Measurements from ENCODE around the gene MRPS23.

Gene MRPS23

GRCh38 chr17:57862694-57863667 lies 13.1 kb upstream of the MRPS23 start:
- no peak overlapping the region for H3K9ac ChIP-seq (ENCODE audit: low read length)
- no peaks in the 10 kb centered on the region for H3K27me3 ChIP-seq (ENCODE audit: low read length)
- no peak overlapping the region for H3K4me3 ChIP-seq (ENCODE audit: insufficient read depth, low read length, poor library complexity, severe bottlenecking)
- no peaks in the 10 kb centered on the region for H4K20me1 ChIP-seq (ENCODE audit: low read depth, low read length)
- H3K79me2 ChIP-seq (ENCODE audit: insufficient read depth, low read length) = no peaks in the 10 kb centered on the region
- H3K9me3 ChIP-seq (ENCODE audit: insufficient read depth, low read length) = no peaks in the 10 kb centered on the region
- no peak overlapping the region for H3K4me2 ChIP-seq (ENCODE audit: low read depth, low read length, poor library complexity, severe bottlenecking)
- H2AFZ ChIP-seq (ENCODE audit: low read depth, low read length, severe bottlenecking) = no peak overlapping the region
- H3K27ac ChIP-seq (ENCODE audit: low read depth, low read length) = no peak overlapping the region
- no peaks in the 10 kb centered on the region for H3K36me3 ChIP-seq (ENCODE audit: low read length)
- H3F3A ChIP-seq (ENCODE audit: insufficient read depth) = no peaks in the 10 kb centered on the region
- H3K9me2 ChIP-seq (replicated peaks; ENCODE audit: insufficient read depth, low read length) = no peaks in the 10 kb centered on the region
- TF ChIP-seq CTCF (IDR thresholded peaks at IDR 0.05; ENCODE audit: insufficient read depth, low read length, poor library complexity, severe bottlenecking) (no peak), EZH2phosphoT487 (conservative IDR thresholded peaks at IDR 0.05; ENCODE audit: low read length) (no peak)

GRCh38 chr17:57861790-57862693 lies 12.2 kb upstream of the MRPS23 start:
- no peak overlapping the region for H2AFZ ChIP-seq (ENCODE audit: low read depth, low read length, severe bottlenecking)
- no peaks in the 10 kb centered on the region for H3K9me2 ChIP-seq (replicated peaks; ENCODE audit: insufficient read depth, low read length)
- H3F3A ChIP-seq (ENCODE audit: insufficient read depth) = no peaks in the 10 kb centered on the region
- no peaks in the 10 kb centered on the region for H3K27me3 ChIP-seq (ENCODE audit: low read length)
- no peak overlapping the region for H3K27ac ChIP-seq (ENCODE audit: low read depth, low read length)
- H4K20me1 ChIP-seq (ENCODE audit: low read depth, low read length) = no peaks in the 10 kb centered on the region
- no peak overlapping the region for H3K4me3 ChIP-seq (ENCODE audit: insufficient read depth, low read length, poor library complexity, severe bottlenecking)
- H3K4me2 ChIP-seq (ENCODE audit: low read depth, low read length, poor library complexity, severe bottlenecking) = no peak overlapping the region
- no peaks in the 10 kb centered on the region for H3K36me3 ChIP-seq (ENCODE audit: low read length)
- no peaks in the 10 kb centered on the region for H3K9me3 ChIP-seq (ENCODE audit: insufficient read depth, low read length)
- TF ChIP-seq EZH2phosphoT487 (conservative IDR thresholded peaks at IDR 0.05; ENCODE audit: low read length) (no peak), CTCF (IDR thresholded peaks at IDR 0.05; ENCODE audit: insufficient read depth, low read length, poor library complexity, severe bottlenecking) (no peak)
- no peaks in the 10 kb centered on the region for H3K79me2 ChIP-seq (ENCODE audit: insufficient read depth, low read length)
- no peak overlapping the region for H3K9ac ChIP-seq (ENCODE audit: low read length)

- H3K27ac ChIP-seq (ENCODE audit: low read depth, low read length) = no peak overlapping the region
- no peaks in the 10 kb centered on the region for H3K27me3 ChIP-seq (ENCODE audit: low read length)
- H3K4me3 ChIP-seq (ENCODE audit: insufficient read depth, low read length, poor library complexity, severe bottlenecking) = no peak overlapping the region
- no peaks in the 10 kb centered on the region for H3K79me2 ChIP-seq (ENCODE audit: insufficient read depth, low read length)
- TF ChIP-seq CTCF (IDR thresholded peaks at IDR 0.05; ENCODE audit: insufficient read depth, low read length, poor library complexity, severe bottlenecking) = no peak
- no peak for TF ChIP-seq EZH2phosphoT487 (conservative IDR thresholded peaks at IDR 0.05; ENCODE audit: low read length)
- no peaks in the 10 kb centered on the region for H3K9me2 ChIP-seq (replicated peaks; ENCODE audit: insufficient read depth, low read length)
- H2AFZ ChIP-seq (ENCODE audit: low read depth, low read length, severe bottlenecking) = no peak overlapping the region
- no peak overlapping the region for H3K4me2 ChIP-seq (ENCODE audit: low read depth, low read length, poor library complexity, severe bottlenecking)
- no peaks in the 10 kb centered on the region for H3K36me3 ChIP-seq (ENCODE audit: low read length)
- no peaks in the 10 kb centered on the region for H3K9me3 ChIP-seq (ENCODE audit: insufficient read depth, low read length)
- no peaks in the 10 kb centered on the region for H4K20me1 ChIP-seq (ENCODE audit: low read depth, low read length)
- no peaks in the 10 kb centered on the region for H3F3A ChIP-seq (ENCODE audit: insufficient read depth)
- no peak overlapping the region for H3K9ac ChIP-seq (ENCODE audit: low read length)
Measured at GRCh38 chr17:57861000-57861789, 11.4 kb upstream of the MRPS23 start.

All from SU-DHL-6 (cell line).